IPS-18a (cell line): ENCODE measurements around the gene KAZALD1.

ENCODE experiments used
- H3K27ac ChIP-seq: one replicate; pipeline ENCODE4 v1.5.1; 2013; ENCODE audit warnings: low read length
- H3K27me3 ChIP-seq: one replicate; pipeline ENCODE4 v1.6.1; 2013; ENCODE audit warnings: mild to moderate bottlenecking, low read length; ENCODE audit not compliant: control insufficient read depth, insufficient read depth
- H3K36me3 ChIP-seq: one replicate; pipeline ENCODE4 v1.6.1; 2013; ENCODE audit warnings: low read depth, low read length; ENCODE audit not compliant: control insufficient read depth
- H3K4me1 ChIP-seq: one replicate; pipeline ENCODE4 v1.6.1; 2013; ENCODE audit warnings: low read depth, low read length; ENCODE audit not compliant: control insufficient read depth
- H3K4me3 ChIP-seq: one replicate; pipeline ENCODE4 v1.5.1; 2013; ENCODE audit warnings: low read length
- H3K9ac ChIP-seq: one replicate; pipeline ENCODE4 v1.6.1; 2013; ENCODE audit warnings: mild to moderate bottlenecking, low read length, moderate library complexity
- H3K9me3 ChIP-seq: one replicate; pipeline ENCODE4 v1.6.1; 2013; ENCODE audit warnings: low read depth, low read length; ENCODE audit not compliant: control insufficient read depth

The KAZALD1 gene

DNA sequence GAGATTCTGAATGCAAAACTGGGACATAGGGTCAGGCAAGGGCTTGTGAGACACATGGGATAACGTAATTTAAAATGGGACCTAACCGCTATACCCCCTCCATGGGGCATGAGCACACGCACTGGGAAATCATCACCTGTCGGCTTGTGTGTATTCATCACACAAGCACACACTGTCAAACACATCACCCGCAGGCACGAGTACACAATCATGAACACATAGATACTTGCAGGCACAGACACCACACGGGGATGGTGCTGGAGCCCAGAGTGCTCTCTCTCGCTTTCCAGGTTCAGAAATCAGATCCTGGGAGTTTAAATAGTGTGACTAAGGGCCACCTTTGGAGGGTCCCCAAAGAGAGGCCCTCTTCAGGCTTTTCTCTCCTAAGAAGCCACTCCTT, 49.8 kb downstream of the KAZALD1 start:
- H3K9me3 ChIP-seq = no peaks in the 10 kb centered on the region
- H3K9ac ChIP-seq = no peak overlapping the region
- H3K4me1 ChIP-seq = no peaks in the 10 kb centered on the region
- H3K27me3 ChIP-seq = peaks cover 26% of the 10 kb centered on the region
- H3K4me3 ChIP-seq = no peak overlapping the region
- no peaks in the 10 kb centered on the region for H3K36me3 ChIP-seq
- no peak overlapping the region for H3K27ac ChIP-seq

DNA sequence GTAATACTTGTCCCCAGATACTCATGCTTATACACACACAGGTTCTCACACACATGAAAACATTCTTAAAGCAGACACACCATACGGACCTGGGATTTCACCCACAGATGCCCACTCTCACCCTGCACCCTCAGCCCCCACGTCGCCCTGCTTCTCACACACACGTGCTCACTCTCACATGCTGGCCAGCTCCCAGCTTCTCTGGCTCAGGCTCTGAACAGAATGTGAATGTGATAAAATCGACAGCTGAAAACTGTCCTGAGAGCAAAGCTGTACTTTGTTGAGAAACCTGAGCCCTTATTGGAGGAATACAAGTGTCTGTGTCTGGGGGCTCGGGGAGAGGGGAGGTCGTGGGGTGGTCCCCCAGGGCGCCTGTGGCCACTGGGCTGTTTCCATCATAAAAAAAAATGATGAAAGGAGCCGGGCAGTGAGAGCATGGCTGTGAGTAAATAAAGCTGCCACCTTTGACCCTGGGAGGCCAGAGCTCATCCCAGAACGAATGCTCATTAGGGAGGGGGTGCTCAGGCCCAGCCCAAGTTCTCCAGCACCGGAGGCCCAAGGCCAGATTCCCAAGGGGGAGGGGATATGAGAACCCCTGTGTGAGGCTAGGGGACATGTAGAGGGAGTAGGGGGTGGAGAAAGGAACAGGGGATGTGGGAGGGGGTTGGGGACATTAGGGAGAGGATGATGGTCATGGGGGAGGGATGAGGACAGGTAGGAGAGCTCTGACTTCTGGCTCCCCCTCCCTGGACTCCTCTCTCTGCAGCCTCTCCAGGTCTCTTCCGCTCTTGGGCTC, 51.2 kb downstream of the KAZALD1 start:
- Histone ChIP-seq H3K27ac (no peak overlapping the region), H3K9me3 (no peaks in the 10 kb centered on the region), H3K4me1 (no peaks in the 10 kb centered on the region), H3K4me3 (no peak overlapping the region), H3K36me3 (no peaks in the 10 kb centered on the region), H3K27me3 (peaks cover 39% of the 10 kb centered on the region), H3K9ac (no peak overlapping the region)

DNA sequence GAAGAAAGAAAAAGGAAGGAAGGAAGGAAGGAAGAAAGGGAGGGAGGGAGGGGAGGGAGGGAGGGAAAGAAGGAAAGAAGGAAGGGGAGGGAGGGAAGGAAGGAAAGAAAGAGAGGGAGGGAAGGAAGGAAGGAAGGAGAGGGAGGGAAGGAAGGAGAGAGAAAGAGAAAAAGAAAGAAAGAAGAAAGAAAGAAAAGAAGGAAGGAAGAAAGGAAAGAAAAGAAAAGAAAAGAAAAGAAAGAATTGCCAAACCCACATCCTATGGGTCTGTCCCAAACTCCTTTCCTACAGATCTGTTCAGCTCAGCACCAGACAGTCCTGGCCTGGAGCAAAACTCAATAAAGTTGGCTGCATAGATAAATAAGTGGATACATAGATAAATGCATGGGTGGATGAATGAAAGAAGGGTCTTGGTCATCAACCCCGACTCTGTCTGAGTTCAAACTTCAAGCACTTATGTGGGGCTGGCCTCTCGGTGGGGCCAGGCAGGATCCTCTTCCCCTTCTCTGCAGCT, 52.2 kb downstream of the KAZALD1 start:
- Histone ChIP-seq H3K4me1 (no peaks in the 10 kb centered on the region), H3K4me3 (no peak overlapping the region), H3K36me3 (no peaks in the 10 kb centered on the region), H3K9ac (no peak overlapping the region), H3K27me3 (peaks cover 49% of the 10 kb centered on the region), H3K27ac (no peak overlapping the region), H3K9me3 (no peaks in the 10 kb centered on the region)

DNA sequence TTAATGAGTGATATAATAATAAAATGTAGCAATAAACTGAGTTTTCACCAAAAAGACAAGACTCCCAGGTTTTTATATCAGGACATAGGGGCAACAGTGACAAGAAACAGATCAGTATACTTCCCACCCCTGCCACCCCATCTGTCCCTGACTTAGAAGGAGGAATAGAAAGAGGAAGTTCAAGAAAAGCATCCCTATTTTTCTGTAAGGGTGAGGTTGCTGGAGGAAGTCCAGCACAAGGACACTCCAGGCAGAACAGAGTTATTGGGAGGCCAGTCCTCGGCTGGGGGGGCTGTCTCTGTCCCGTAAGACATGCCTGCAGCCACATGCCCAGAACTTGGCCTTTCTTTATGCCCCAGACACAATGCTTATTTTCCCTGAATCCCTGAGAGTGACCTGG, 52.9 kb downstream of the KAZALD1 start:
- Histone ChIP-seq H3K9me3 (no peaks in the 10 kb centered on the region), H3K9ac (no peak overlapping the region), H3K4me1 (no peaks in the 10 kb centered on the region), H3K27me3 (peaks cover 56% of the 10 kb centered on the region), H3K27ac (no peak overlapping the region), H3K36me3 (no peaks in the 10 kb centered on the region), H3K4me3 (no peak overlapping the region)
